Subcutaneous abdominal adipose tissue (tissue), 5 donors: ENCODE measurements around the gene TPM3.
"Not testable (repeated sequence)": the region's sequence is repeated elsewhere in the genome, so short reads cannot be mapped to it uniquely, and the experiment has no call there.

Experiments used
- H3K27ac ChIP-seq: one replicate; pipeline ENCODE4 v1.7.0; 2013; ENCODE audit warnings: low read depth, mild to moderate bottlenecking, inconsistent platforms, low read length, moderate library complexity
- H3K27me3 ChIP-seq, 5 donors: one replicate each; pipeline ENCODE4 v1.7.0; 2013; ENCODE audit warnings: low read length in 5 of 5, inconsistent platforms in 1 of 5; ENCODE audit not compliant: control insufficient read depth in 5 of 5, insufficient read depth in 4 of 5
- H3K36me3 ChIP-seq, 5 donors: one replicate each; pipeline ENCODE4 v1.7.0; 2013; ENCODE audit warnings: low read length in 5 of 5; ENCODE audit not compliant: control insufficient read depth in 5 of 5, insufficient read depth in 5 of 5
- H3K4me1 ChIP-seq, 5 donors: one replicate each; pipeline ENCODE4 v1.7.0; 2013; ENCODE audit warnings: low read length in 5 of 5, mild to moderate bottlenecking in 3 of 5, moderate library complexity in 1 of 5; ENCODE audit not compliant: control insufficient read depth in 5 of 5, insufficient read depth in 5 of 5
- H3K4me3 ChIP-seq, 5 donors: one replicate each; pipeline ENCODE4 v1.7.0; 2013; ENCODE audit warnings: low read length in 5 of 5, low read depth in 1 of 5
- H3K9ac ChIP-seq, 5 donors: one replicate each; pipeline ENCODE4 v1.7.0; 2013; ENCODE audit warnings: low read length in 5 of 5, mild to moderate bottlenecking in 4 of 5, moderate library complexity in 3 of 5
- H3K9me3 ChIP-seq, 5 donors: one replicate each; pipeline ENCODE4 v1.7.0; 2013; ENCODE audit warnings: low read length in 5 of 5; ENCODE audit not compliant: control insufficient read depth in 5 of 5
- donor health status: healthy.
- donor health status: healthy.
- donor health status: healthy.
- donor health status: healthy.
- donor health status: healthy.

TPM3 gene

GRCh38 chr1:154208677-154209388, 16.9 kb upstream of the TPM3 start:
- Histone ChIP-seq H3K4me3 (no peak overlapping the region), H3K27ac (no peak overlapping the region), H3K4me1 (no peaks in the 10 kb centered on the region), H3K9me3 (no peaks in the 10 kb centered on the region), H3K27me3 (no peaks in the 10 kb centered on the region), H3K36me3 (peaks cover 18 to 86% (median 72%) of the 10 kb centered on the region in 5 donors), H3K9ac (no peak overlapping the region)

- peaks cover 12 to 70% (median 56%) of the 10 kb centered on the region in 5 donors for H3K36me3 ChIP-seq
- H3K9ac ChIP-seq = no peak overlapping the region
- no peaks in the 10 kb centered on the region for H3K9me3 ChIP-seq
- H3K4me1 ChIP-seq = no peaks in the 10 kb centered on the region
- no peak overlapping the region for H3K4me3 ChIP-seq
- no peak overlapping the region for H3K27ac ChIP-seq
- no peaks in the 10 kb centered on the region for H3K27me3 ChIP-seq
Measured at GRCh38 chr1:154207262-154207661, 15.4 kb upstream of the TPM3 start.

- H3K4me3 ChIP-seq = no peak within 1 kb of the TSS
- H3K36me3 ChIP-seq = peaks cover 12 to 60% (median 48%) of the 10 kb centered on the region in 5 donors
- no peak within 1 kb of the TSS for H3K27ac ChIP-seq
- no peaks in the 10 kb centered on the region for H3K9me3 ChIP-seq
- no peaks in the 10 kb centered on the region for H3K4me1 ChIP-seq
- no peaks in the 10 kb centered on the region for H3K27me3 ChIP-seq
- no peak within 1 kb of the TSS for H3K9ac ChIP-seq
Measured at GRCh38 chr1:154206196-154206595, 14.3 kb upstream of the TPM3 start, which contains the start of gene CFAP141. CFAP141 (minus strand) TSS chr1:154206333; CDS start chr1:154206307, 26 bp downstream.

GRCh38 chr1:154205778-154206177, 13.9 kb upstream of the TPM3 start:
- H3K4me3 ChIP-seq, H3K27ac ChIP-seq, H3K4me1 ChIP-seq, H3K9ac ChIP-seq, H3K9me3 ChIP-seq, H3K27me3 ChIP-seq: not testable (repeated sequence)
- peaks cover 12 to 57% (median 45%) of the 10 kb centered on the region in 5 donors for H3K36me3 ChIP-seq

- peaks cover 0 to 2% (median 0%) of the 10 kb centered on the region in 5 donors for H3K27me3 ChIP-seq
- H3K9ac ChIP-seq = peak overlapping the region in 2 of 5 donors; percentile 13 to 68
- peaks cover 3 to 10% (median 6%) of the 10 kb centered on the region in 5 donors for H3K4me1 ChIP-seq
- H3K36me3 ChIP-seq = no peaks in the 10 kb centered on the region
- H3K27ac ChIP-seq = no peak overlapping the region
- H3K9me3 ChIP-seq = no peaks in the 10 kb centered on the region
- H3K4me3 ChIP-seq = peak overlapping the region in 1 of 5 donors; percentile 40
Measured at GRCh38 chr1:154199563-154199879, 7.6 kb upstream of the TPM3 start.

- Histone ChIP-seq H3K36me3 (no peaks in the 10 kb centered on the region), H3K27ac (no peak overlapping the region), H3K9ac (peak overlapping the region in 2 of 5 donors; percentile 13 to 68), H3K27me3 (peaks cover 0 to 3% (median 0%) of the 10 kb centered on the region in 5 donors), H3K4me1 (peaks cover 3 to 10% (median 6%) of the 10 kb centered on the region in 5 donors), H3K9me3 (no peaks in the 10 kb centered on the region), H3K4me3 (peak overlapping the region in 2 of 5 donors; percentile 16 to 40)
Measured at GRCh38 chr1:154198756-154199562, 7.1 kb upstream of the TPM3 start.

GRCh38 chr1:154193821-154194220, 1.9 kb upstream of the TPM3 start:
- no peak overlapping the region for H3K9ac ChIP-seq
- H3K4me3 ChIP-seq = no peak overlapping the region
- no peak overlapping the region for H3K27ac ChIP-seq
- no peaks in the 10 kb centered on the region for H3K36me3 ChIP-seq
- H3K4me1 ChIP-seq = peaks cover 0 to 4% (median 0%) of the 10 kb centered on the region in 5 donors
- H3K27me3 ChIP-seq = peaks cover 0 to 11% (median 9%) of the 10 kb centered on the region in 5 donors
- H3K9me3 ChIP-seq = no peaks in the 10 kb centered on the region

GRCh38 chr1:154192476-154192875, 576 bp upstream of the TPM3 start:
- Histone ChIP-seq H3K27me3 (peaks cover 0 to 11% (median 9%) of the 10 kb centered on the region in 5 donors), H3K36me3 (no peaks in the 10 kb centered on the region), H3K4me3 (no peak overlapping the region), H3K4me1 (peaks cover 0 to 4% (median 0%) of the 10 kb centered on the region in 5 donors), H3K9me3 (no peaks in the 10 kb centered on the region), H3K27ac (no peak overlapping the region), H3K9ac (no peak overlapping the region)

GRCh38 chr1:154190550-154190949, 1.4 kb downstream of the TPM3 start:
- Histone ChIP-seq H3K27me3 (peaks cover 0 to 11% (median 9%) of the 10 kb centered on the region in 5 donors), H3K9ac (no peak overlapping the region), H3K36me3 (no peaks in the 10 kb centered on the region), H3K27ac (no peak overlapping the region), H3K9me3 (no peaks in the 10 kb centered on the region), H3K4me1 (peaks cover 0 to 4% (median 0%) of the 10 kb centered on the region in 5 donors), H3K4me3 (no peak overlapping the region)
